Brain microvascular endothelial cell (primary cell): Measurements from ENCODE around the gene RCAN1.
A peak's percentile ranks its signal among the peaks of the same experiment; 100 is the strongest.

Experiments used
- DNase-seq: peaks from one replicate; pipeline ENCODE4 v3.0.0-alpha.2; 2020
- H3K27ac ChIP-seq: fragments of 250-450 bp; sonication (Bioruptor Pico); 2 replicates; pipeline ENCODE4 v1.5.1; 2020; ENCODE audit warnings: mild to moderate bottlenecking, moderate library complexity
- H3K27me3 ChIP-seq: fragments of 250-450 bp; sonication (Bioruptor Pico); replicated peaks from 2 replicates; pipeline ENCODE4 v1.5.1; 2020; ENCODE audit warnings: mild to moderate bottlenecking
- H3K36me3 ChIP-seq: fragments of 250-450 bp; sonication (Bioruptor Pico); replicated peaks from 2 replicates; pipeline ENCODE4 v1.5.1; 2020; ENCODE audit warnings: mild to moderate bottlenecking
- H3K4me3 ChIP-seq: 2 replicates; pipeline ENCODE4 v1.5.1; 2011; ENCODE audit warnings: low read depth, mild to moderate bottlenecking, control low read depth, low read length, moderate library complexity
- in situ Hi-C: cut with HindIII; loops from 2 replicates; pipeline ENCODE4 v1.10.0; 2017; ENCODE audit warnings: low sequenced_read_pairs, low pct_ligation_motif_present
- TF ChIP-seq, protein P1 (sequence below): IDR thresholded peaks from 2 replicates; pipeline ENCODE4 v1.5.1; 2011; ENCODE audit warnings: low read depth, mild to moderate bottlenecking, moderate library complexity, low read length, control low read depth, inconsistent platforms; ENCODE audit errors: missing control alignments

RCAN1 gene

DNA sequence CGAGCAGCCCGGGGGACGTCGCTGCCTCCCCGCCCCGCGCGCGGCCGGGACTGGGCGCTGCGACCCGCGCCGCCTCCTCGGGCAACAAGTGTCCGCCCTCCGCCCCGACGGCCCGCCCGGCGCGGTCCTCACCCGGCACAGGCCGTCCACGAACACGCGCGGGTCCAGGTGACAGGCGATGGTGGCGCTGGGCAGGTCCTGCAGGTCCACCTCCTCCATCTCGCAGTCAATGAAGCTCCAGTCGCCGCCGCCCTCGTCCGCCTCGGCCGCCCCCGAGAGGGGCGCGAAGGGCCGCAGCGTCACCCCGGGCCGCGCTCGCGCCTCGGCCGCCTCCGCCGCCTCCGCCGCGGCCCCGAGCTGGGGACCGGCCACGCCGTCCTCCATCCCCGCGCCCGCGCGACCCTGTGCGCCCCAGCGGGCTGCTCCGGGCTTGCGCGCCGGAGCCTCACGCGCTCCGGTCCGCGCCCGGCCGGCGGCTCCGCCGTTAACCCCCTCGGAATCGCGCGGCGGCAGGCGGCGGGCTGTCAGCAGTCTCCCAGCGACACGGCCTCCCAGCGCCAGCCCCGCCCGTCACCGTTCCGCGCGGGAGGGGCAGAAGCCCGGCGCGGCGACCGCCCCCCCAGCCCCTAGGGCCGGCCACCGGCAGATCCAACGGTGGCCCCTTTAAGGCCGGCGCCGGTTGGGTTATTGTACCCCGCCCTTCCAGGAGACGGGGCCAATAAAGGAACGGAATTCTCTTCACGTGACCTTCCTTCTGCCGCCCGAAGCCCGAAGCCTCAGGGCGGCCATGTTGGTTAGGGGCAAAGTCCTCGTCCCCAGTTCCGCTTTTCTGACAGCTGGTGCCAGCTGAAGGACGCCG, at the start of gene RCAN1:
Gene RCAN1, minus strand, starts transcription at position 486 of the 859 bp plus-strand sequence. Its CDS starts 102 bp downstream, at position 384.
- in situ Hi-C loops, result no loop called here
- Histone ChIP-seq H3K27ac (peak within 1 kb of the TSS; percentile 37), H3K27me3 (no peaks in the 10 kb centered on the region)

DNA sequence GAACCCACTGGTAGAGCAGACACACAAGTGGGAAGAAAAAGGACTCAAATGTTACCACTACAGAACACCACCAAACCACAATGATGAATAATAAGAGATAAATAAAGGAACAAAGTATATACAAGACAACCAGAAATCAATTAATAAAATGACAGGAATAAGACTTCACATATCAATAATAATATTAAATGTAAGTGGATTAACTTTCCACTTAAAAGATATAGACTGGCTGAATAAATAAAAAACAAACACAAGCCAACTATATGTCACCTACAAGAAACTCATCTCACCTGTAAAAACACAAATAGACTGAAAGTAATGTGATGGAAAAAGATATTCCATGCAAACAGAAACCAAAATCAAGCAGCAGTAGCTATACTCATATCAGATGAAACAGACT, 46.9 kb upstream of the RCAN1 start:
- peaks cover 6% of the 10 kb centered on the region for H3K27me3 ChIP-seq

More for the DNA sequence above, at the start of gene RCAN1:
- TF ChIP-seq, protein P1, sequence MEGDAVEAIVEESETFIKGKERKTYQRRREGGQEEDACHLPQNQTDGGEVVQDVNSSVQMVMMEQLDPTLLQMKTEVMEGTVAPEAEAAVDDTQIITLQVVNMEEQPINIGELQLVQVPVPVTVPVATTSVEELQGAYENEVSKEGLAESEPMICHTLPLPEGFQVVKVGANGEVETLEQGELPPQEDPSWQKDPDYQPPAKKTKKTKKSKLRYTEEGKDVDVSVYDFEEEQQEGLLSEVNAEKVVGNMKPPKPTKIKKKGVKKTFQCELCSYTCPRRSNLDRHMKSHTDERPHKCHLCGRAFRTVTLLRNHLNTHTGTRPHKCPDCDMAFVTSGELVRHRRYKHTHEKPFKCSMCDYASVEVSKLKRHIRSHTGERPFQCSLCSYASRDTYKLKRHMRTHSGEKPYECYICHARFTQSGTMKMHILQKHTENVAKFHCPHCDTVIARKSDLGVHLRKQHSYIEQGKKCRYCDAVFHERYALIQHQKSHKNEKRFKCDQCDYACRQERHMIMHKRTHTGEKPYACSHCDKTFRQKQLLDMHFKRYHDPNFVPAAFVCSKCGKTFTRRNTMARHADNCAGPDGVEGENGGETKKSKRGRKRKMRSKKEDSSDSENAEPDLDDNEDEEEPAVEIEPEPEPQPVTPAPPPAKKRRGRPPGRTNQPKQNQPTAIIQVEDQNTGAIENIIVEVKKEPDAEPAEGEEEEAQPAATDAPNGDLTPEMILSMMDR, result no peak
- peak within 1 kb of the TSS; percentile 67 for H3K4me3 ChIP-seq
- H3K36me3 ChIP-seq, result no peaks in the 10 kb centered on the region
- DNase-seq, result peak; percentile 82

DNA sequence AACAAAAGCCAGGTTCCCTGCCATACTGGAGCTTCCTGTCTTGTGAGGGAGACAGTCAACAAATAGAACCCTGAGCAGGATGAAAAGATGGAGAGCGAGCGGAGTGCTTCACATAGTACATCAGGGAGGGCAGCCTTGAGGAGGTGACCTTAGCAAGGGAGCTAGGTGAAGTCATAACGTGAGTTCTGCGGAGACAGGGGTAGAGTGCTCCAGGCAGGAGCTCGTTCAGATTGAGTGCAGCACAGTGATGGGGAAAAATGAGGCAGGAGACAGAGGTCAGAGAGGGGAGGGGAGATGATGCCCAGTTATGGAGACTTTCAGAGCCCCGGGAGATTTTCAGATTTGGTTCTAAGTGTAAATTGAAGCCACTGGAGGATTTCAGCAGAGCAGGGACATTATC, 38.6 kb upstream of the RCAN1 start:
- H3K4me3 ChIP-seq, result no peak overlapping the region
- H3K36me3 ChIP-seq, result no peaks in the 10 kb centered on the region
- no peak for DNase-seq
- H3K27ac ChIP-seq, result no peak overlapping the region
- in situ Hi-C loops, result no loop called here
- TF ChIP-seq, protein P1, result no peak
- H3K27me3 ChIP-seq, result peaks cover 27% of the 10 kb centered on the region

More for the DNA sequence above, 46.9 kb upstream of the RCAN1 start:
- TF ChIP-seq, protein P1, result no peak
- no peak overlapping the region for H3K27ac ChIP-seq
- H3K36me3 ChIP-seq, result no peaks in the 10 kb centered on the region
- no peak overlapping the region for H3K4me3 ChIP-seq
- no peak for DNase-seq
- in situ Hi-C loops, result no loop called here

DNA sequence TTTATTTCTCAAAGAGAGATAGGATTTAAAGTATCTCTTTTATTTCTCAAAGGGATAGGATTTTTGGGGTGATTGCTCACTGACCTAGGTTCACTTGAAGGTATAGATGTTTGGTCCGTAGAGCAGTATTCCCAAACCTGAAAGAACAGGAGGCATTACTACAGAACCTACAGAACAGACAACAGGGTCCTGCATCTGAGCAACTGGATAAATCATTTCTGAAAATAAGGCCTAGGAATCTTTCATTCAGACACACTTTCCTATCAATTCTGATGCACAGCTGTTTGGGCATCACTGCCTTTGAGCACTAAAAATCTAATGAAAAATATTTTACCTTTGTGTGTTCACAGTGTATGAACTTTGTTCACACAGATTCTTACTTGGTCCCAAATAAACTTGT, 36.7 kb upstream of the RCAN1 start:
- Histone ChIP-seq H3K4me3 (no peak overlapping the region), H3K27ac (no peak overlapping the region), H3K36me3 (no peaks in the 10 kb centered on the region), H3K27me3 (peaks cover 29% of the 10 kb centered on the region)
- in situ Hi-C loops, result no loop called here
- DNase-seq, result no peak
- TF ChIP-seq, protein P1, result no peak

DNA sequence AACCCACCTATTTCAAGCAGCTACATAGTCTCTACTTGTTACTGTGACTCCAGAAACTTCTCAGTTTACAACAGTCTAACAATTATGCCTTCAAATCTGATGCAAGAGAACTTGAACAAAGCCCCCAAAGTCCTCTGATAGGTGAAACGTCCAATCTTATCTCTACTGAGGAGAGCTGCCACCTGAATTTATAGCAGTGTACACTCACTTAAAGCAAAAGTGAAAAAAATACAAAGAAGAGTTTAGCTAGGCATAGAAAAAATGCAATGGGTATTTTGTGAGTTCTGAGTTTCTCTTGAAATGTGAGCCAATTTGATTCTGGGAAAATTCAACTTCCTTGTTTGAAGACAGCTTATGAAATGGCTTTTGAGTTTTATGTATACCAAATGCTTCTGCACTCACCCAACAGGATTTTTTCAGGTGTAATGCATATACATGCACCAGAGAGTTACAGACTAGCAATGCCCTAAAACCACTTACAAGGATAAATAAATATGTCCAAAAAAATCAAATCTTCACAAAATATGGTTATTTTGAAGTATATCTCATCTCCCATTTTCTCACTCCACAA, 36.0 kb upstream of the RCAN1 start:
- Histone ChIP-seq H3K27ac (no peak overlapping the region), H3K4me3 (no peak overlapping the region), H3K36me3 (no peaks in the 10 kb centered on the region), H3K27me3 (peaks cover 31% of the 10 kb centered on the region)
- no peak for DNase-seq
- TF ChIP-seq, protein P1, result no peak
- in situ Hi-C loops, result no loop called here

DNA sequence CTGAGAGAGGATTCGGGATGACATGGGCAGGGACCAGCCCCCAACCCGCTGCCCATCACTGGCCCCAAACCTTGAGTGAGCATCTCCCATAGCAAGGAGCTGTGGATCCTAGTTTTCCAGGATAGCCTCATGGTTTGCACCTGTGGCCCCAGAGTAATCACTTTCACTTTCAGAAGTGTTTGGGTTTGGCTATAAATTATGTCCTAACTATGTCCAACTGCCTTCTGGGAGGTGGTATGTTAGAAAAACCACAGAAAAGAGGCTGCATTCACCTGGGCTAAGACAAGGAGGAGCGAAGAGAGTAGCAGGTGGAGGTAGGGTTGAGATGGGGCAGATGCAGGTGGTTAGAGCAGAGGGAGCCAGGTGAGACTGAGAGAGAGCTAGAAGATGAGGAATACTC, 34.5 kb upstream of the RCAN1 start:
- DNase-seq, result no peak
- Histone ChIP-seq H3K27ac (no peak overlapping the region), H3K36me3 (no peaks in the 10 kb centered on the region), H3K4me3 (no peak overlapping the region), H3K27me3 (peaks cover 24% of the 10 kb centered on the region)
- TF ChIP-seq, protein P1, result no peak
- in situ Hi-C loops, result no loop called here
